GM21447 (cell line): ENCODE results near the gene KIF16B.
A peak's percentile ranks its signal among the peaks of the same experiment; 100 is the strongest.
"Not testable (repeated sequence)": the region's sequence is repeated elsewhere in the genome, so short reads cannot be mapped to it uniquely, and the experiment has no call there.

ENCODE experiments used
- ATAC-seq: cut with Tn5 transposase; IDR thresholded peaks from one replicate; pipeline ENCODE4 v1.9.1; 2021; ENCODE audit not compliant: unreplicated experiment

KIF16B gene

GRCh38 chr20:16573001-16573965 is at the start of gene KIF16B:
Gene KIF16B, minus strand, starts transcription at chr20:16573448. Its CDS starts 173 bp downstream, at chr20:16573275.
- ATAC-seq, result peak; percentile 85

- no peak for ATAC-seq
Observed at GRCh38 chr20:16622501-16622900, 49.3 kb upstream of the KIF16B start.

- ATAC-seq, result no peak
Observed at GRCh38 chr20:16621435-16622141, 48.3 kb upstream of the KIF16B start.

GRCh38 chr20:16620961-16621360 is 47.7 kb upstream of the KIF16B start:
- no peak for ATAC-seq

GRCh38 chr20:16619953-16620352 is 46.7 kb upstream of the KIF16B start:
- ATAC-seq, result no peak

GRCh38 chr20:16617056-16617455 is 43.8 kb upstream of the KIF16B start:
- ATAC-seq, result no peak

GRCh38 chr20:16616317-16616716 is 43.1 kb upstream of the KIF16B start:
- ATAC-seq, result no peak

- no peak for ATAC-seq
Observed at GRCh38 chr20:16615199-16615598, 42.0 kb upstream of the KIF16B start.

- ATAC-seq, result no peak
Observed at GRCh38 chr20:16613954-16614353, 40.7 kb upstream of the KIF16B start.

- no peak for ATAC-seq
Observed at GRCh38 chr20:16612706-16613105, 39.5 kb upstream of the KIF16B start.

- no peak for ATAC-seq
Observed at GRCh38 chr20:16611817-16612216, 38.6 kb upstream of the KIF16B start.

GRCh38 chr20:16609066-16609465 is 35.8 kb upstream of the KIF16B start:
- ATAC-seq, result no peak

- no peak for ATAC-seq
Observed at GRCh38 chr20:16608277-16608650, 35.0 kb upstream of the KIF16B start.

- ATAC-seq, result no peak
Observed at GRCh38 chr20:16607364-16608276, 34.4 kb upstream of the KIF16B start.

GRCh38 chr20:16606468-16607070 is 33.3 kb upstream of the KIF16B start:
- ATAC-seq, result no peak

GRCh38 chr20:16601047-16601446 is 27.8 kb upstream of the KIF16B start:
- ATAC-seq, result no peak

GRCh38 chr20:16599257-16599656 is 26.0 kb upstream of the KIF16B start:
- no peak for ATAC-seq

GRCh38 chr20:16596991-16597390 is 23.7 kb upstream of the KIF16B start:
- no peak for ATAC-seq

- ATAC-seq, result not testable (repeated sequence)
Observed at GRCh38 chr20:16596404-16596803, 23.2 kb upstream of the KIF16B start.

GRCh38 chr20:16595376-16595775 is 22.1 kb upstream of the KIF16B start:
- ATAC-seq, result no peak
